ENCODE results near the gene CD180.
"Not testable (repeated sequence)": the region's sequence is repeated elsewhere in the genome, so short reads cannot be mapped to it uniquely, and the experiment has no call there.

The CD180 gene

DNA sequence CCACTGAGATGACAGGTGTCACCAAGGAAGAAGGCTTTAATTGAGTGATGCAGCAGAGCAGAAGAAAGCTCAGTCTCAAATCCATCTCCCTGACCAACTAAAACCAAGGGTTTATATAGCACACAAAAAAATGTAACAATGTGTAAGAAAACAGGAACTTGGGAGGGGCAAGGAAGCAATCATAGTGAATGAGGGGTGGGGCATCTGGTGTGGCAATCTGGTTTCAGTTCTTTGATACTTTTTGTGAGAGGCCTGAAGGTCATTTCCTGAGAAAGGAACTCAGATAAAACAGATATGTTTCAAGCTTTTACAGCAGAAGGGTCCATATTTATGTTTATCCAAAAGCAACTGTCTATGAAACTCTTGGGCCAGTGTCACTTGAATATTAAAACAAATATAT, 19.7 kb downstream of the CD180 start:
- TF ChIP-seq, protein P1, sequence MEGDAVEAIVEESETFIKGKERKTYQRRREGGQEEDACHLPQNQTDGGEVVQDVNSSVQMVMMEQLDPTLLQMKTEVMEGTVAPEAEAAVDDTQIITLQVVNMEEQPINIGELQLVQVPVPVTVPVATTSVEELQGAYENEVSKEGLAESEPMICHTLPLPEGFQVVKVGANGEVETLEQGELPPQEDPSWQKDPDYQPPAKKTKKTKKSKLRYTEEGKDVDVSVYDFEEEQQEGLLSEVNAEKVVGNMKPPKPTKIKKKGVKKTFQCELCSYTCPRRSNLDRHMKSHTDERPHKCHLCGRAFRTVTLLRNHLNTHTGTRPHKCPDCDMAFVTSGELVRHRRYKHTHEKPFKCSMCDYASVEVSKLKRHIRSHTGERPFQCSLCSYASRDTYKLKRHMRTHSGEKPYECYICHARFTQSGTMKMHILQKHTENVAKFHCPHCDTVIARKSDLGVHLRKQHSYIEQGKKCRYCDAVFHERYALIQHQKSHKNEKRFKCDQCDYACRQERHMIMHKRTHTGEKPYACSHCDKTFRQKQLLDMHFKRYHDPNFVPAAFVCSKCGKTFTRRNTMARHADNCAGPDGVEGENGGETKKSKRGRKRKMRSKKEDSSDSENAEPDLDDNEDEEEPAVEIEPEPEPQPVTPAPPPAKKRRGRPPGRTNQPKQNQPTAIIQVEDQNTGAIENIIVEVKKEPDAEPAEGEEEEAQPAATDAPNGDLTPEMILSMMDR (IDR thresholded peaks at IDR 0.05; ENCODE audit: low read depth, low read length, missing control alignments) = no peak
- H3K4me3 ChIP-seq (replicated peaks; ENCODE audit: low read depth, low read length) = no peak overlapping the region
- DNase-seq (ENCODE audit: extremely low read depth, low read depth) = no peak

DNA sequence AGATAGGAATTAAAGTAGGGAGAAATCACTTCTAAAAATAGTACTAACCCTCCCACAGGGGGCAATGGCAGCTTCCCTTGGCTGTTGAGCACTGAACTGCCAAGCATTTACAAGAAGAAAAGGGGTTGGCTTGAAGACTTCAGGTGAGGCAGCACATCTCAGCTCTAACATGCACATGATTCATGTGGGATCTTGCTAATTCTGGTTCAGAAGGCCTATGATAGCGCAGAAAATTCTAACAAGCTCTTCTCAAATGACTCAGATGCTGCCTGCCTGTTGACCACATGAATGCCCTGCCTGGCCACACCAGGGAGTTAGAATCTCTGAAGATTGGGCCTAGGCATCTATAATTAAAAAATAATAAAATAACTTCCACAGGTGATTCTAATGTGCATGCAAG, 22.6 kb downstream of the CD180 start:
- no peak for DNase-seq (ENCODE audit: extremely low read depth, low read depth)
- H3K4me3 ChIP-seq (replicated peaks; ENCODE audit: low read depth, low read length) = no peak overlapping the region
- TF ChIP-seq, protein P1 (IDR thresholded peaks at IDR 0.05; ENCODE audit: low read depth, low read length, missing control alignments) = no peak

DNA sequence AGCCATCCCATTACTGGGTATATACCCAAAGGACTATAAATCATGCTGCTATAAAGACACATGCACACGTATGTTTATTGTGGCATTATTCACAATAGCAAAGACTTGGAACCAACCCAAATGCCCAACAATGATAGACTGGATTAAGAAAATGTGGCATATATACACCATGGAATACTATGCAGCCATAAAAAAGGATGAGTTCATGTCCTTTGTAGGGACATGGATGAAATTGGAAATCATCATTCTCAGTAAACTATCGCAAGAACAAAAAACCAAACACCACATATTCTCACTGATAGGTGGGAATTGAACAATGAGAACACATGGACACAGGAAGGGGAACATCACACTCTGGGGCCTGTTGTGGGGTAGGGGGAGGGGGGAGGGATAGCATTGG, 23.2 kb downstream of the CD180 start:
- not testable (repeated sequence) for DNase-seq (ENCODE audit: extremely low read depth, low read depth); H3K4me3 ChIP-seq (replicated peaks; ENCODE audit: low read depth, low read length)

DNA sequence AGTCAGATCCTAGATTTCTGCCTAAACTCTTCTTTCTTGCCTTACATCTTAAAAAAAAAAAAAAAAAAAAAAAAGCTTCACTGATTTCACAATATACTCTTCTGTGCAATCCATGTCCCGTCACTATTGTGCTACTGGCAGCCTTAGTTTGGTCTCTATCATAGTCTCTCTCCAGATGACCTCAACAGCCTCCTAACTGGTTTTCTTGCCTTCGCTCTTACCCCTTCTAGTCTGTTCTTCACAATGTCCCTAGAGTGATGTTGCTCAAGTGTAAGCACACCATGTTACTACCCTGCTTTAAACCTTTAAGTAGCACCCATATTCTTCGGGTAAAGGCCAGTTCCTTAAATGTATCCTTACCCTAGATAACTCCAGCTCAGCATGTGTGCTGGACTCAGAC, 25.8 kb downstream of the CD180 start:
- DNase-seq (ENCODE audit: extremely low read depth, low read depth) = no peak
- TF ChIP-seq, protein P1 (IDR thresholded peaks at IDR 0.05; ENCODE audit: low read depth, low read length, missing control alignments) = no peak
- no peak overlapping the region for H3K4me3 ChIP-seq (replicated peaks; ENCODE audit: low read depth, low read length)

DNA sequence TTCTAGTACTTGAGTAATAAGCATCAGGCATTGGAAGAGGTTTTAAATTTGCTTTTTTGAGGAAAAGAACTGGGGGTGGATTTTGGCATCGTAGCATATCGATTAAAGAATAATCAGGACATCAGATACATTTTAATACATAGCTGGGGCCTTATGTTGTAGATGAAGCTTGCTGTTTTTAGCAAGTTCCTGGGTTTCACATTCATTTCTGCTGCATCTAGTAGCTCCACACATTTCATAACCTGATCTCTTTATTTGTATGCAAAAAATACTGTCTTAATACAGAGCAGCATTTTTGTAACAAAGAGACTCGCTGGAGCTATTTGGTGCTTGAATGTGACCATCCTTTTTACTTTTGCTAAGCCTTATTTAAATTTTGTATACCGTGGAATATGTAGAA, 28.5 kb downstream of the CD180 start:
- no peak for DNase-seq (ENCODE audit: extremely low read depth, low read depth)
- TF ChIP-seq, protein P1 (IDR thresholded peaks at IDR 0.05; ENCODE audit: low read depth, low read length, missing control alignments) = no peak
- H3K4me3 ChIP-seq (replicated peaks; ENCODE audit: low read depth, low read length) = no peak overlapping the region

DNA sequence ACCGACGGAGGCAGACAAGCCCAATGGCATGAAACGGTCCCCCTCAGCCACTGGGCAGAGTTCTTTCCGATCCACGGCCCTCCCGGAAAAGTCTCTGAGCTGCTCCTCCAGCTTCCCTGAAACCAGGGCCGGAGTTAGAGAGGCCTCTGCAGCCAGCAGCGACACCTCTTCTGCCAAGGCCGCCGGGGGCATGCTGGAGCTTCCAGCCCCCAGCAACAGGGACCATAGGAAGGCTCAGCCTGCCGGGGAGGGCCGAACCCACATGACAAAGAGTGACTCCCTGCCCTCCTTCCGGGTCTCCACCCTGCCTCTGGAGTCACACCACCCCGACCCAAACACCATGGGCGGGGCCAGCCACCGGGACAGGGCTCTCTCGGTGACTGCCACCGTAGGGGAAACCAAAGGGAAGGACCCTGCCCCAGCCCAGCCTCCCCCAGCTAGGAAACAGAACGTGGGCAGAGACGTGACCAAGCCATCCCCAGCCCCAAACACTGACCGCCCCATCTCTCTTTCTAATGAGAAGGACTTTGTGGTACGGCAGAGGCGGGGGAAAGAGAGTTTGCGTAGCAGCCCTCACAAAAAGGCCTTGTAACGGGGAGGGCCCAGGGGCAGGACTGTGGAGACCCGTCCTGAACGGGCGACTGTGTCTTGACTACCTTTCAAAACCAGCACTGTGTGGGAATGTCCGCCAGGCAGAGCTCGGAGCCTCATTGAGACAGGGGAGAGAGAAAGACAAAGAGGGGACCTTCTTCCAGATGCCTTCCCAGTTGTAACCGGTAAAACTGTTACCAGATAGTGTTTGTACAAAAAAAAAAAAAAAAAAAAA, 29.9 kb downstream of the CD180 start:
- TF ChIP-seq, protein P1 (IDR thresholded peaks at IDR 0.05; ENCODE audit: low read depth, low read length, missing control alignments) = no peak
- DNase-seq (ENCODE audit: extremely low read depth, low read depth) = no peak
- H3K4me3 ChIP-seq (replicated peaks; ENCODE audit: low read depth, low read length) = no peak overlapping the region

DNA sequence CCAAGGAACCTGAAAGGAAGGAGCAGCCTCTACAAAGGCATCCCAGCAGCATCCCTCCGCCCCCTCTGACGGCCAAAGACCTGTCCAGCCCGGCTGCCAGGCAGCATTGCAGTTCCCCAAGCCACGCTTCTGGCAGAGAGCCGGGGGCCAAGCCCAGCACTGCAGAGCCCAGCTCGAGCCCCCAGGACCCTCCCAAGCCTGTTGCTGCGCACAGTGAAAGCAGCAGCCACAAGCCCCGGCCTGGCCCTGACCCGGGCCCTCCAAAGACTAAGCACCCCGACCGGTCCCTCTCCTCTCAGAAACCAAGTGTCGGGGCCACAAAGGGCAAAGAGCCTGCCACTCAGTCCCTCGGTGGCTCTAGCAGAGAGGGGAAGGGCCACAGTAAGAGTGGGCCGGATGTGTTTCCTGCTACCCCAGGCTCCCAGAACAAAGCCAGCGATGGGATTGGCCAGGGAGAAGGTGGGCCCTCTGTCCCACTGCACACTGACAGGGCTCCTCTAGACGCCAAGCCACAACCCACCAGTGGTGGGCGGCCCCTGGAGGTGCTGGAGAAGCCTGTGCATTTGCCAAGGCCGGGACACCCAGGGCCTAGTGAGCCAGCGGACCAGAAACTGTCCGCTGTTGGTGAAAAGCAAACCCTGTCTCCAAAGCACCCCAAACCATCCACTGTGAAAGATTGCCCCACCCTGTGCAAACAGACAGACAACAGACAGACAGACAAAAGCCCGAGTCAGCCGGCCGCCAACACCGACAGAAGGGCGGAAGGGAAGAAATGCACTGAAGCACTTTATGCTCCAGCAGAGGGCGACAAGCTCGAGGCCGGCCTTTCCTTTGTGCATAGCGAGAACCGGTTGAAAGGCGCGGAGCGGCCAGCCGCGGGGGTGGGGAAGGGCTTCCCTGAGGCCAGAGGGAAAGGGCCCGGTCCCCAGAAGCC, 30.8 kb downstream of the CD180 start:
- H3K4me3 ChIP-seq (replicated peaks; ENCODE audit: low read depth, low read length) = no peak overlapping the region
- no peak for DNase-seq (ENCODE audit: extremely low read depth, low read depth)
- TF ChIP-seq, protein P1 (IDR thresholded peaks at IDR 0.05; ENCODE audit: low read depth, low read length, missing control alignments) = peak; percentile 37
